Measurements from ENCODE around the gene LORICRIN.

- TF ChIP-seq, protein P1, sequence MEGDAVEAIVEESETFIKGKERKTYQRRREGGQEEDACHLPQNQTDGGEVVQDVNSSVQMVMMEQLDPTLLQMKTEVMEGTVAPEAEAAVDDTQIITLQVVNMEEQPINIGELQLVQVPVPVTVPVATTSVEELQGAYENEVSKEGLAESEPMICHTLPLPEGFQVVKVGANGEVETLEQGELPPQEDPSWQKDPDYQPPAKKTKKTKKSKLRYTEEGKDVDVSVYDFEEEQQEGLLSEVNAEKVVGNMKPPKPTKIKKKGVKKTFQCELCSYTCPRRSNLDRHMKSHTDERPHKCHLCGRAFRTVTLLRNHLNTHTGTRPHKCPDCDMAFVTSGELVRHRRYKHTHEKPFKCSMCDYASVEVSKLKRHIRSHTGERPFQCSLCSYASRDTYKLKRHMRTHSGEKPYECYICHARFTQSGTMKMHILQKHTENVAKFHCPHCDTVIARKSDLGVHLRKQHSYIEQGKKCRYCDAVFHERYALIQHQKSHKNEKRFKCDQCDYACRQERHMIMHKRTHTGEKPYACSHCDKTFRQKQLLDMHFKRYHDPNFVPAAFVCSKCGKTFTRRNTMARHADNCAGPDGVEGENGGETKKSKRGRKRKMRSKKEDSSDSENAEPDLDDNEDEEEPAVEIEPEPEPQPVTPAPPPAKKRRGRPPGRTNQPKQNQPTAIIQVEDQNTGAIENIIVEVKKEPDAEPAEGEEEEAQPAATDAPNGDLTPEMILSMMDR (IDR thresholded peaks at IDR 0.05), result no peak
- no peak for TF ChIP-seq ZFX (IDR thresholded peaks at IDR 0.05; ENCODE audit: borderline replicate concordance)
These were observed 46.2 kb downstream of the LORICRIN start for GRCh38 chr1:153305682-153306081.
